GM21381 (cell line): ENCODE data around the gene NGEF.

ENCODE experiments used
- ATAC-seq: cut with Tn5 transposase; IDR thresholded peaks from one replicate; pipeline ENCODE4 v1.9.1; 2021; ENCODE audit warnings: mild to moderate bottlenecking, moderate library complexity; ENCODE audit not compliant: unreplicated experiment

The NGEF gene

GRCh38 chr2:232903989-232904388 lies 109.1 kb downstream of the NGEF start:
- no peak for ATAC-seq

GRCh38 chr2:232901736-232902578 lies 111.1 kb downstream of the NGEF start:
- ATAC-seq, result no peak

- no peak for ATAC-seq
Observed at GRCh38 chr2:232900811-232901735, 112.0 kb downstream of the NGEF start.

- ATAC-seq, result no peak
Observed at GRCh38 chr2:232898592-232899543, 114.2 kb downstream of the NGEF start.

GRCh38 chr2:232897598-232898408 lies 115.3 kb downstream of the NGEF start:
- ATAC-seq, result no peak

GRCh38 chr2:232896720-232897597 lies 116.1 kb downstream of the NGEF start:
- no peak for ATAC-seq

GRCh38 chr2:232896111-232896510 lies 116.9 kb downstream of the NGEF start:
- no peak for ATAC-seq

- ATAC-seq, result no peak
Observed at GRCh38 chr2:232894746-232895145, 118.3 kb downstream of the NGEF start.

- ATAC-seq, result no peak
Observed at GRCh38 chr2:232894251-232894650, 118.8 kb downstream of the NGEF start.

- no peak for ATAC-seq
Observed at GRCh38 chr2:232893834-232894233, 119.2 kb downstream of the NGEF start.

GRCh38 chr2:232892843-232893242 lies 120.2 kb downstream of the NGEF start:
- ATAC-seq, result no peak

- ATAC-seq, result no peak
Observed at GRCh38 chr2:232892221-232892620, 120.8 kb downstream of the NGEF start.

- ATAC-seq, result no peak
Observed at GRCh38 chr2:232891621-232892071, 121.4 kb downstream of the NGEF start.

- no peak for ATAC-seq
Observed at GRCh38 chr2:232890896-232891601, 122.0 kb downstream of the NGEF start.

- no peak for ATAC-seq
Observed at GRCh38 chr2:232890536-232890895, 122.5 kb downstream of the NGEF start.

GRCh38 chr2:232889876-232890401 lies 123.1 kb downstream of the NGEF start:
- ATAC-seq, result no peak

GRCh38 chr2:232888839-232889529 lies 124.1 kb downstream of the NGEF start:
- ATAC-seq, result no peak
